PC-9 (cell line): ENCODE results near the gene NFKB1.

ENCODE experiments used
- CTCF ChIP-seq: fragments of 200-600 bp; sonication (generic); conservative IDR thresholded peaks from 2 replicates; pipeline ENCODE4 v1.6.1; 2017; ENCODE audit warnings: mixed run types, antibody characterized with exemption, mild to moderate bottlenecking, moderate library complexity
- EZH2 ChIP-seq: fragments of 200-600 bp; sonication (generic); IDR thresholded peaks from 2 replicates; pipeline ENCODE4 v1.8.0; 2017; ENCODE audit warnings: antibody characterized with exemption, low read depth

GRCh38 chr4:102533348-102533747, 32.2 kb downstream of the NFKB1 start:
- TF ChIP-seq CTCF (no peak), EZH2 (no peak)
